ENCODE results near the gene TGFBR3.

GRCh38 chr1:91761295-91761721 lies 124.6 kb downstream of the TGFBR3 start:
- TF ChIP-seq POLR2AphosphoS5 (IDR thresholded peaks at IDR 0.05; ENCODE audit: low read depth, low read length) (no peak), FOXP2 (optimal IDR thresholded peaks at IDR 0.05; ENCODE audit: borderline replicate concordance, extremely low read depth, extremely low read length, insufficient read depth) (no peak)
